Thyroid gland (tissue), 4 donors: ENCODE results near the gene PIGM.

ENCODE experiments used
- POLR2A ChIP-seq, 2 donors: fragments of 450-650 bp; IDR thresholded peaks; one replicate each; pipeline ENCODE4 v1.6.1; 2017; ENCODE audit warnings: antibody characterized with exemption in 2 of 2, mild to moderate bottlenecking in 2 of 2, moderate library complexity in 1 of 2
- TF ChIP-seq, protein P1 (sequence below), 6 experiments: fragments of 200-600 bp in 3 of 6; fragments of 450-650 bp in 3 of 6; sonication (generic) in 3 of 6; IDR thresholded peaks; one replicate each; pipeline ENCODE4 v1.5.1; 2016 to 2019; ENCODE audit warnings: antibody characterized with exemption in 6 of 6, mild to moderate bottlenecking in 2 of 6, inconsistent platforms in 1 of 6, moderate library complexity in 1 of 6

DNA sequence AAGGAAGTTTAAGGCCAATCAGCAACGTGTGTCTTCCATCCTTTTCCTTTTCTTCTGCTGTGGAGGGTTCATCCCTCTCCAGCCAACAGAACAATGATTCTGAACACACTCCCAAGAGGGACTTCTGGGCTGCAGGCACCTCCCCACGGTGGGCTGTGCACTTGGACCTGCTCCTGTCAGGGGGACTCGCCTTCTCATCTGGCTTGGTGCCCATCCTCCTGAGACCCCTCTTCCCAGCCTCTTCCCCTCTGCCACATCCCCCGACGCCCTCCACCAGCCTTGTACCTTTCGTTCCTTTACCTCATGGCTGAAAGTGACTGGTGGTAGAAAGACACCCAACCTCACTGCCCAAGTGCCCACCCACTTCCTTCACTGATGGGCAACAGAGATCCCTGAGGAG is 51.7 kb downstream of the PIGM start:
- TF ChIP-seq, protein P1, sequence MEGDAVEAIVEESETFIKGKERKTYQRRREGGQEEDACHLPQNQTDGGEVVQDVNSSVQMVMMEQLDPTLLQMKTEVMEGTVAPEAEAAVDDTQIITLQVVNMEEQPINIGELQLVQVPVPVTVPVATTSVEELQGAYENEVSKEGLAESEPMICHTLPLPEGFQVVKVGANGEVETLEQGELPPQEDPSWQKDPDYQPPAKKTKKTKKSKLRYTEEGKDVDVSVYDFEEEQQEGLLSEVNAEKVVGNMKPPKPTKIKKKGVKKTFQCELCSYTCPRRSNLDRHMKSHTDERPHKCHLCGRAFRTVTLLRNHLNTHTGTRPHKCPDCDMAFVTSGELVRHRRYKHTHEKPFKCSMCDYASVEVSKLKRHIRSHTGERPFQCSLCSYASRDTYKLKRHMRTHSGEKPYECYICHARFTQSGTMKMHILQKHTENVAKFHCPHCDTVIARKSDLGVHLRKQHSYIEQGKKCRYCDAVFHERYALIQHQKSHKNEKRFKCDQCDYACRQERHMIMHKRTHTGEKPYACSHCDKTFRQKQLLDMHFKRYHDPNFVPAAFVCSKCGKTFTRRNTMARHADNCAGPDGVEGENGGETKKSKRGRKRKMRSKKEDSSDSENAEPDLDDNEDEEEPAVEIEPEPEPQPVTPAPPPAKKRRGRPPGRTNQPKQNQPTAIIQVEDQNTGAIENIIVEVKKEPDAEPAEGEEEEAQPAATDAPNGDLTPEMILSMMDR (IDR thresholded peaks at IDR 0.05) = no peak
- no peak for TF ChIP-seq POLR2A (IDR thresholded peaks at IDR 0.05)
